GM19372 (cell line): ENCODE results near the gene COBL.

Source experiments
- ATAC-seq: cut with Tn5 transposase; IDR thresholded peaks from one replicate; pipeline ENCODE4 v1.9.1; 2021; ENCODE audit warnings: mild to moderate bottlenecking, low read depth, moderate library complexity; ENCODE audit not compliant: unreplicated experiment

COBL gene

DNA sequence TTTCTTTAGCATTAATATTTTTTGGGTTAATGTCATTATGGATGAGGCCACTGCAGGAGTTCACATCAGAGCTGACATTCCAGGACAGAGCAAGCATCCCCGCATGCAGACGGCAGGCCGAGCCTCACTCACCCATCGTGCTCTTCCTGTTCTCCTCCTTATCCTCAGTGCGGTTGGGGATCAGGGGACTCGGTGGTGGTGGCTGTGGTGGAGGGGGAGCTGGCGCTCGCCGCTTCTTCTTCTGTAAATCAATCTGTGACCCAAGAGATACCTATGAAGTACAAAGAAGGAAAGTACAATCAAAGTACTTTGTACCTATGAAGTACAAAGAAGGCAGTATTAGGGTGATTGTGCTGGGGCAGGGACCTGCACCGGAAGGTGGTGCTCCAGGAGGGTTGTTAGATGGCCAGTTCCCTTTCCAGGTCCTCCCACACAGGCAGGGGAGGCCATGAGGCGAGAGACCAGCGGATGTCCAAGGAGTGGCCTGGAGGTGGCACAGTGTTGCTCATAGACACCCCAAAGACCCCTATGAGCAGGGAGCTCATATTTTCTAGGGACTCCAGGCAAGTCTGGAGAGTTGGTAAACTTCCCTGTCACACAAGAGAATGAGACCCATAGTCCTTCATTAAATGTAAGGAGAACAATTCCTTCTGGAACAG lies 231.4 kb downstream of the COBL start:
- ATAC-seq, result no peak

DNA sequence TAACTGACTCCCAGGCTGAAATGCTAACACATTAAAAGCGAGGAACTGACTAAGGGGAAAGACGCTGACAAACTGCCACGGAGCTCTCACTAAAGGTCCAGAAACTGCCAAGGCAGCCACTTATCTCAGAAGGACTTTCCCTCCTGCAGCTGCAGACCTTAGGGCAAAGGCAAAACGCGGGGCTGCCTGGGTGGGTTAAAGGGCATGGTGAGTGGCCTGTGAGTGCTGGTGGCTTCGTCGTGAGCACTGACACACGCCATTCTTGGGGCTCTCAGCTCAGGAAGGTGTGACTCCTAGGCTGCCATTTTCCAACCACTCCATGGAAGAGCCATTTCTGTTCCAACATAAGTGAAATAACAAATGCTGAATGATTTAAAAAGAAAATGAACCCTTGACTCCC lies 232.5 kb downstream of the COBL start:
- ATAC-seq, result no peak

DNA sequence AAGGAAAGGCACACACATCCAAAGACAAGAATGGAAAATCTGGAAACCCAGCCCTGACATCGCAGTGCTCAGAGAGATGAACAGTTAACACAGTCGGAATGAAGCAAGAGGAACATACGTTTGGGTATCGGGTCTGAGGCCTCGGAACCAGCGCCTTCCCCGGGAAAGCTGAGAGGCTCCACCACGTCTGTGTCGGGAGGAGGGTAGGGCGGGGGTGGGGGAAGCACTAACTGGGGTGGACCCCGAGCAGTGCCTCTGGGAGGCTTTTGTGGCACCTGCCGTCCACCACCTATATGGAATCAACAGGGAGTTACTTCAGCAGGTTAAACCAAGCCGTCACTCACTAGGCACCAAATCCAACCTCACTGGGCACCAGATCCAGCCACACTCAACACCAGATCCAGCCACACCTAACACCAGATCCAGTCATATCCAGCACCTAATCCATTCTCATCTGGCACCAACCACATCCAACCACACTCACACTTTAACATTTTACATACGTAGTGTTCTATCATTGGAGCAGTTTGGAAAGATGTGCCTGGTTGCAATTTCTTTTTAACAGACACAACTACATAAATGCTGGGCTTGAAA lies 233.6 kb downstream of the COBL start:
- no peak for ATAC-seq

DNA sequence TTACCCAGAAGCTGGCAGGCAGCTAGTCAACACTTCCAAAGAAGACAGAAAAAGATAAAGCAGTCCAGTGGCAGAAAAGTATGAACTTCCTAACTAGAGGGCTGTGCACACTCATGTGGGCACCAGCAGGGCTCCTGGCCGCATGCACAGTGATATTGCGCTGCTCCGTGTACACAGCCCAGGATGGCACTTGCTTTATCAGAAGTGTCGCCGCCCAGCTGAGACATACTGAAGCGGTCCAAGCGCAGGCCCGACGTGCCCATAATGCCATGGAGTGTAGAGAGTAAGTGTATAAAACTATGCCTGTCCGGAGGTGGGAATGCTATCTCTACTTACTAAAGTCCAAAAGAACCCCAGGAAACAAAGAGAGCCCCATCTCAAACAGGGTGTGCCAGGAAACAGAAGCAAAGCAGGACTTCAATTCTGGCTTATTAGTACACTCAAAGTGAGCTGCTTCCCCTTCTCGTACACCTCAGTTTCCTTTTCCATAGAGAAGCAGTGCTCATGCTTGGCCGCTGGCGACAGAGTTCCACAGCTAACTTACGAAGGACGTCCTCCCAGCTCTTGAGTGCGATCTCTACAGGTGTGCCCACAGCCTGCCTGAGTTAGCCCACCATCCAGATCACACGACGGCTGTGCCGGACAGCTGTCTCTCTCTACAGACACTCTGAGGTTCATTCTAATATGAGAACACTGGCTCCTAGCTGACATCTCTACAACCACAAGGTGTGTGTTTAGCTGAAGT lies 234.3 kb downstream of the COBL start:
- ATAC-seq, result no peak

DNA sequence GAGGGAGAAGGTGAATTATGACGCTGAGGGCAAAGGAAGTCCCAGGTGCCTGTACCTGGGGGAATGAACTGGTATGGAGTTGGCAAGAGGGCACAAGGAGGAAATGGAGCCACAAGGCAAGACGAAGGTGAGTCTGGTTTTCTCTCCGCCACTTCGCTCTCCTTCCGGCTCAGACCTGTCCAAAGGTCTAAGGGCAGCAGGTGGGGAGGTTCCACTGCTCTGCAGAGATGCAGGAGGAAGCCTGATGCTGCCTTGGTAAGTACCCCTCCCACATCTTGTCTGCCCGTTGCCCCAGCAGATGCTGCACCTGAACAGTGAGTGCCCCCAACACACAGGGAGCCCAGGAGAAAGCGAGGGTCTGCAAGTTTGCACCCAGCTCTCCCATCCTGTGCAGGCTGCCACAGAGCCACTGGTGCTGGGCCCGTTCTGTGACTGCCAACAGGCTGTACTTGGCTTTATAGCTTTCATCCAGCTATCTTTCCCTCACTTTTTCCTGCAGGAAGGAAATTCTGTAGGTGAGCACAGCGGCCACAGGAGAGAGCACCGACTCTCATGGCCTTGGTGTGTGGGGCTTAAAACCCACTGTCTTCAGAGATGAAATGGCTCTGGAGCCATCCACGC lies 235.2 kb downstream of the COBL start:
- ATAC-seq, result no peak

DNA sequence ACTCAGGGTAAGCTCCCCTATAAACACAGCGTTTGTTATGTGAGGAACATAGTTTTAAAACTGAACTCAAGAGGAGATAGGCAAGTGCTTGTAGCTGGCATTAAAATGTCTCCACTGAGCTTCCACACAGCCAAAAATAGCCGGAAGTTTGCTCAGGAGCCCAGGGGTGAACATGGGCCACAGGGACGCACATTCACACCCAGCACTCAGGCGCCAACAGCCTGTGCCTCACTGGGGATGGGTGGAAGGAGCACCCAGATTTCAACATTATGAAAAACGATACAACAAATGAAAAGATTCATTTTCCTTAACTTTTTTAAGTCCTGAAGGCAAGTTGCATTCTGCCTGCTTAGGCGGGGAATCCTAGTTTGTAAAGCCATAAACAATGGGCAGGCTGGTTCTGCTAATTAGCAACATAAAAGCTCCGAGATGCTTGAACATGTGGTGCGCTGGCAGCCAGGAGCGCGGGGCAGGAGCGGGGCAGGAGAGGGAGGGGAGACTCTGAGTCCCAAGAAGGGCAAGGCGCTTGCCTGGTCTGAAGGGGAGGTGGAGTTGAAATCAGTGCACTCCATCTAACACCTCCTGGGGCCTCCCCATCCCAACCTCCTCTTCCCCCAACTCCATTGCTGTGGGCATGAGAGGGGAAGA lies 235.9 kb downstream of the COBL start:
- ATAC-seq, result no peak

DNA sequence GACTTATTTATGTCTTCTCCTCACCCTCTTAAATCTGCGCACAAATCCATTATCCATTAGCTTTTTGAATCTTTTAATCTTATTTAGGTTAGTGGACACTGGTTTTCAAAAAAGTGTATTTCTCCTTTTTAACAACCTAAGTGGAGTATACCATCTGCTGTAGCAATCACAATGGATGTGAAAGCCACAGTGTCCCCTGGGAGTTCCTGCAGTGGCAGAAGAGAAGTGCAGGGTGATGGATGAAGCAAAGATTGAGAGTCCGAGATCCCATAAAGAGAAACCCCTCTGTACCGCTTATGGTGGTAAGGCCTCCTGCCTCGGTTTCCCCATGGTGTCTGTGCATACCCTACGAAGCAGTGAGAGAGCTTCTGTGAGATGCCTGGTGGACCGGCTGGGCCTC lies 236.4 kb downstream of the COBL start:
- ATAC-seq, result no peak

DNA sequence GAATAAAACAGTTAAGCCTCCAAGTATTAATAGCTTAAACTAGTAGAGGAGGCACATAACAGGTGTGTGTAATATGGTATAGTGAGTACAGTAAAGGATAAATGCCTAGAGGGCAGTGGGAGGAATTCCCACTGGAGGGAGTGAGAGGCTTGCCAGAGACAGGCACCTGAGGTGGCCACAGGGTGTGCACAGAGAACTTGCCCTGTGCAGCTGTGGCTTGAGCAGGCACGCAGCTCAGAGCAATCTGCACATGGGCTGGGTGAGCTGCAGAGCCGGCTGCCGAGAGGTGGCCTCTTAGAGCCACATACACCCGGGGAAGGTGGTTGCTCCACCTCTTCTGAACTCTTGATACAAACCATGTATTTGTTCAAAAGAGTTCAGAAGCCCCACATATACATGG lies 237.1 kb downstream of the COBL start:
- ATAC-seq, result no peak

DNA sequence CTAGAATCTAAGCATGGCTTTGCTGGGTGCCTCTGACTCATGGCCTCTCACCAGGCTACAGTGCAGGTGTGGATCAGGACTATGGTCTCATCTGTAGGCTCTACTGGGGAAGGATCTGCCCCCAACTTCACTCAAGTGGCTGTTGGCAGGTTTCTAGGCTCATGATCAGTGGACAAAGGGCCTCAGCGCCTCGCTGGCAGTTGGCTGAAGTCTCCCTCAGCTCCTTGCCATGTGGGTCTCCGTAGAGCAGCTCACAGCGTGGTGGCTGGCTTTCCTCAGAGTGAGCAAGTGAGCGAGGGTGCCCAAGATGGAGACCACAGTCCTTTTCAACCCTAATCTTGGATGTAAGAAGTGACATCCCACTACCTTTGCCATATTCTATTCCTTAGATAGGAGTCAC lies 238.0 kb downstream of the COBL start:
- ATAC-seq, result no peak

DNA sequence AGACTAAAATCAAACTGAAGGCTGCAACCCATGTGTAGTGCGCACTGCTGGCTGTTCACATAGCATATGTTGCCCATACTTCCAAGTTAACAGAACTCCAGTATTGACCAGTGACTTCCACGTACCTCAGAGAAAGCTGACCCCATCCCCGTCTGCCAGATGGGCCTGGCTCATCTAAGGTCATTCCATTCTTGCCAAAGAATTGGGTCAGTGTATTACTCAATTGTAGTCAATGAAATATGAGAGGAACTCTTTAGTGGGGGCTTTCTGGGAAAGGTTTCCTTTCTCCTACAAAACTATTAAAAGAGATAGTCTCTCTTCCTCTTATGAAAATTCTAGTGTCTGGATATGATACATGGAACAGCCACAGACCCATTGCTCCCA lies 238.6 kb downstream of the COBL start:
- ATAC-seq, result no peak

DNA sequence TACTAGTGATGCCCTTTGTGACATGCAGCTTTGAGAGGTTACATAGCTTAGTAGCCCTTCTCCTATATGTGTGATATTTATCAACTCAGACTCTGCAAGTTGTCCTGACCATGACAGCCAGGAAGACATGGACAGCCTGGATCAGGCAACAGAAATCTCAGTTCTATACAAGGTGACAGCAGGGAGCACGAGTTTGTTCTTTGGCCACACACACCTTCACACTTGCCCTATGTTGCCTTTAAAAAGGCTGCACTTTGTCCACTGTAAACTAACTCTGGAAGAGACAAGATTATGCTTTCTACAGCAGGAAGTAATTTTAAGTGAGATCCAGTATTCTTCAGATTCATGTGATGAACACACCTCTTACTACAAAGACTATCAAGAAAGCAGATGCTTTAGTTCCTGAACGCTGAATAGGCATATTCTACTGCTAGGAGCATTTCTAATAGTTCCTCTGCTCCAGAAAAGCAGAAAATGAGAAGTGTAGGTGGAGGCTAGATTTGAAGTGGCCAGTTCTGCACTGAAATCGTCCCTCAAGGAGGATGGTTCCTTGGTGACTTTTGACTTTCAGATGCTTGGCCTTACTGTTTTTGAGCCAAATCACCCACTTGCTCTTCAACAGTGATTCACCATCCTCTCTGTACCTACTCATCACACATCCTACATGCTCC lies 239.2 kb downstream of the COBL start:
- ATAC-seq, result no peak

DNA sequence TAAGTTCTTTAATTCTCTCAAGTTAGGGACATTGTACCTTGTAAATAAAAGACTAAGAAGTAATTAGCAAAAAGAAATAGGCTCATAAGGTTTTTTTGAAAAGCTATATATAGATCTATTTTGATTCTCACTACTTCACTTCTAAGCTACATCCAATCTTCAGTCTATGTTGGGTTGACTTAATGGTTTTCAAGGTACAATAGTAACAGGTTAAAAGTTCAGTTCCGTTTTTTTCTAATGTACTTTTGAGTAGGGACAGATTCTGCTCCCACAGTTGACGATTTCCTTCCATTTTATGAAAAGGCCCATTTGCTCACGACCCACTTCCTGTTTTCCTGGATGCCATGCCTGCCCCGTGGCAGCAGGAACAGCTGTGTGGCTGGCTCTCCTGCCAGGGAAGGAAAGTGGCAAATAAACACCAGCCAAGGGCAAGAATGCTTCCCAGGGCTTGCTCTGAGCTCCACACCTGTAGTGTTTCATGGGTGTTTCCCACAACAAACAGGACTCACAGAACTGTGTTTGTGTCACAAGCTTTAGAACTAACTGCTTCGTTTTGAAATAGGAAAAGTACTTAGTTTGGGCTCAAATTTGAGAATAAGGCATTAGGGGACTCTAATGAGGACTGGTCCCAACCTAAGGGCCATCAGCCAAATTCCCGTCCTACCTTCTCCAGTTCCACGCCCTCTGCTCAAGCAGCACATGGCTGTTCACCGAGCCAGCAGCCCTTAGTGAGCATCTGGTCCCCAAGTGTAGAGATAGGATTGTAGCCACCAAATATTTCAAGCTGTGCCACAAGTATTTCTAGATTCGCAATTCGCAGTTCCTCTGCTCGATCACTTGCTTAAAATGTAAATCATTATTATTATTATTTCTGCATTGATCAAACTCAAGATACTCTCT lies 240.7 kb downstream of the COBL start:
- no peak for ATAC-seq

DNA sequence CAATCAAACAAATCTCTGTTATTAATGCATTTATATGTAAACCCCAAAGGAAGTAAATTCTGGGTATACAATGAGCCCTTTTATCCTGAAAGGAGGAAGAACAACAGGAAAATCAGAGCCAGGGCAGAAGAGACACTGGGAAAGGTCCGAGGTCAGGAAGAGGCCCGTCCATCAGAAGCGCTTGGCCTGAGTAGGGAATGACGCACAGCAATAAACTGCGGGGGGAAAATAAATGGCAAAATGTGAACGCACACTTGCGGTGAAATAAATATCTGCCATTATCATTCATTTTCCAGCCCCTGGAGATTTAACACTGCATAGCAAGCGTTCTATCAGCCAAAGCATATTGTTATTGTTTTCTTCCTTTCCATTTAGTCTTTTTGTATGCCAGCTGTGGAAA lies 243.4 kb downstream of the COBL start:
- no peak for ATAC-seq

DNA sequence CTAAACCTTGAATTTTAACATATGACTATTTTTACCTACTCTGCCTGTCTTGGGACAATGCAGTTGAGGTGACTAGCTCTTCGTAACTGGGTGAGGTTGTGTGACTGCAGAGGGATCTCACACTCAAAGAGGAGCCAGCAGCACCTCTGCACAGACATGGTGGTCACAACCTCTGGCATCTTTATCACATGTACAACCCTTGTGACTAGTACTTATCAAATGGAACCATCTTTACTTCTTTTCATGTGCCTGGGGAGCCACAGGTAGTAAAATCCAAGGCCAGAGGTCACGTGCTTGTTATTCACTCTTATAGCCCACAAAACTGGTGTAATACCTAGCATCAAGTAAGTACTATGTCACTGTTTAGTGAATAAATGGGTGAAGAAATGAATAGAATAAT lies 244.3 kb downstream of the COBL start:
- ATAC-seq, result no peak

DNA sequence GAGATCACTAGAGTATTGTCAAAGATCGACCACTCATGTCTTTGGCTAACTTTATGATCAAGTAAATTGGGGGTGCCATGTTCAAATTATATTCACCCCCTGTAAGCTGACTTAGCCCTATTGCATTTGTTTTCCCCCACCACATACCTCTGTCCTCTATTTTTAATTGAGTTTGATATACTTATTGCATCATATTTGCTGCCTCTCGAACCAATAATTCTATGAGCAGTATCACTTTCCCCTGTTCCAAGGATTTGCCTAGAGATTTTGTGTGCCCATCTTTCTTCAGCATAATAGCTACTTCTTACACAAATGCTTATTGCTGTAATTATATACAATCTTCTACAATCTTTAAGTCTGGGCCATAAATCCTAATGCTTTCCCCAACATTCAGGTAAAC lies 245.2 kb downstream of the COBL start:
- ATAC-seq, result no peak

DNA sequence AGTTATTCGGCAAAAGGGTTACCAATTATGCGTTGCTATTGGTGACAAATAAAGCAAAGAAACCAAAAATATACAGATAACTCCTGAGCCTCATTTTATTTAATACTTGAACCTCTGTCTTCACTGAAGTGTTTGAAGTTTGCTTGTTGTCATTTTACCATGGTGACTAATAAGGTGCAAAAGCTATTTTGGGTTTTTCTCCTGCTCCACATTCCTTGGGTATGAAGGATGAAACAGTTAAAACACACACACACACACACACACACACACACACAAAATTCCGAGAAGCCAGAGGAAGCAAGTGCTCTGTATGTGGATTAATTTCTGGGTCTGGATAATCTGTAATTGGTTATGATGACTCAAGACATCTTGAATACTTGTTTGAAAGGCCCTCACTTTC lies 246.5 kb downstream of the COBL start:
- ATAC-seq, result no peak

DNA sequence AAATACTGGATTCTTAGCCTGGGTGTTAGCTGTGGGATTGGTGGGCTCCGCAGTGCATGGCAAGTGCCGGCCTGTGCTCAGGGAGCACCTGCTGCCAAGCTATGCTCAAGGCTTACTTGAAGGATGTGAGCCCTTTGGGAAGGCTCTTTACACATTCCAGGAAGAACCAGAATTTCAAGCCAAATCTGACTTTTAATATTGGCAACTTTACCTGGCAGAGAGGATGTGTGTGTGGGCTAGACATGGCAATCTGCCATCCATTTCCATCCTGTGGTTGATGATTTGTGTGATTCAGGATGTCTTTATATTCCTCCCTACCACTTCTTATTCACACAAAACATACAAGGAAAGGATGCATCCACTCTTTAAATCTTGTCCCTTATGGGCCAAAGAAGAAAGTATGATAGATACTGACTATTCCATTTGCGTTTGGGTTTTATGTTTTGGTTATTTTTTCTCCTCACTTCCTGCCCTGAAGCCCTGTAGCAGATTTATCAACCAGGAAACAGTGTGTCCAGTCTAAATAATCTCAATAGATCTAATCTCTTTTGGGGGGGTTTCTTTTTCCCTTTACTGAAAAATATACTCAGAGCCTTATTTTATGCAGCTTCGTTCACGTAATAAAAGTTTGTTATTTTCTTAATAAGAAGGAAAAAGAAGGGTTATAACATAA lies 247.1 kb downstream of the COBL start:
- no peak for ATAC-seq

DNA sequence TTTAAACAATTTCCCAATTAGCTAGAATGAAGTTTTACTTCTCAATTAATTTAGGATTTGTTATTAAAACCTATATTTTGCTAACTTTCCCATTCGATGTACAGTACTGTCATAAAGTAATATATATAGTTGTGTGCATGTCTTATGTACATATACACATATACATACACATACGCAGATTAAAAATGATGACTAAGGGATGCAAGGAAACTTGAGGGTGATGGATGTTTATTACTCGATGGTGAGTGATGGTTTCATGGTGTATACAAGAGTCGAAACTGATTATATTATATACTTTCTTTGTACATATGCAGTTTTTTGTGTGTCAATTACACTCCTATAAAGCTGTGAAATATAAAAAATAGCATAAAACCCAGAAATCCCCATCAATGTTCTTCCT lies 248.2 kb downstream of the COBL start:
- ATAC-seq, result no peak

DNA sequence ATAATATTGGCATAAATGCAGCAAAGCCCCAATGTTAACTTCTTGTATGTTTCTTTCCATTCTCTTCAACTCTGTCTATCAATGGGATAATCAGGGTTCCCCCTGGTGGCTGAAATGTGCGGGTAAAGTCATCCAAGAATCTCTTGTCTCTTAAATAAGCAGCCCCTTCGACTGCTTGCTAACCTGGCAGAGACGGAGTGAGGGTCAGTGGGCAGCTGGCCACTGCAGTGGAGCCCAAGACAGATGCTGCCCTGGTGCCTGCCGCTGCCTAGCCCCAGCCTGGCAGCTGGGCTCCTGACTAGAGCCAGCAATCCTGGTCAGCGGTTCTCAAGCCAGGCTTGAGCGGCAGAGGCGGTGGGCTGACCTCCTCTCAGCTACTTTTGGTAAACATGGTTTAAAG lies 248.9 kb downstream of the COBL start:
- no peak for ATAC-seq
